ENCODE data around the gene DUSP22. TPM values are rescaled to one million over a fixed set of nuclear protein-coding genes. Genes with fewer than 3 reads are reported as not detected.

The DUSP22 gene
- total and polyA plus RNA-seq, 2 experiments from 2014 or later: 12.8 to 36.8 TPM

GRCh38 chr6:398065-398464 is 105.8 kb downstream of the DUSP22 start:
- Histone ChIP-seq H3F3A (replicated peaks; ENCODE audit: low read depth) (no peaks in the 10 kb centered on the region), H2AFZ (no peak overlapping the region), H3K4me2 (no peak overlapping the region), H3K4me1 (ENCODE audit: insufficient read depth) (peaks cover 5% of the 10 kb centered on the region; the same call in 1 of the 2 replicates), H3K9me2 (ENCODE audit: insufficient read depth) (no peaks in the 10 kb centered on the region), H3K36me3 (ENCODE audit: insufficient read depth) (no peaks in the 10 kb centered on the region), H4K20me1 (replicated peaks; ENCODE audit: insufficient read depth) (no peaks in the 10 kb centered on the region; the same call in 1 of the 2 replicates), H3K79me2 (replicated peaks; ENCODE audit: insufficient read depth) (no peaks in the 10 kb centered on the region), H3K4me3 (no peak overlapping the region), H3K27me3 (ENCODE audit: insufficient read depth) (peaks cover 30% of the 10 kb centered on the region), H3K27ac (ENCODE audit: low read depth) (no peak overlapping the region)
- TF ChIP-seq JUNB (IDR thresholded peaks at IDR 0.05; ENCODE audit: unreplicated experiment) (no peak), EZH2 (IDR thresholded peaks at IDR 0.05; ENCODE audit: low read depth, unreplicated experiment) (no peak), ZNF114 (CRISPR knock-in tag; IDR thresholded peaks at IDR 0.05) (no peak), STAT1 (IDR thresholded peaks at IDR 0.05; ENCODE audit: unreplicated experiment) (no peak), POLR2AphosphoS5 (IDR thresholded peaks at IDR 0.05; ENCODE audit: low read depth) (no peak), ZNF331 (CRISPR knock-in tag; IDR thresholded peaks at IDR 0.05; ENCODE audit: low read depth) (no peak), ETS1 (IDR thresholded peaks at IDR 0.05) (no peak), REST (IDR thresholded peaks at IDR 0.05; ENCODE audit: unreplicated experiment) (no peak), CREB1 (CRISPR knock-in tag; IDR thresholded peaks at IDR 0.05; ENCODE audit: low read depth) (no peak), ZNF462 (CRISPR knock-in tag; IDR thresholded peaks at IDR 0.05) (no peak), CTCF (conservative IDR thresholded peaks at IDR 0.05; ENCODE audit: low read depth in 2 of 2) (no peak), NANOG (IDR thresholded peaks at IDR 0.05; ENCODE audit: borderline replicate concordance) (no peak), EZH2phosphoT487 (IDR thresholded peaks at IDR 0.05; ENCODE audit: unreplicated experiment) (no peak)
- no peak for ATAC-seq
- Mint-ChIP-seq H3K4me3 (no peak overlapping the region), H3K27ac (no peak overlapping the region), H3K36me3 (ENCODE audit: low read depth) (peaks cover 4% of the 10 kb centered on the region; the same call in 1 of the 3 replicates), H3K4me1 (peaks cover 7% of the 10 kb centered on the region), H3K27me3 (ENCODE audit: insufficient read depth, low read depth, poor library complexity) (peaks cover 29% of the 10 kb centered on the region), H3K9me3 (peaks cover 4% of the 10 kb centered on the region; the same call in 2 of the 3 replicates)
- no peak for DNase-seq (ENCODE audit: low spot score)
